Peyer's patch (tissue), 4 donors: Measurements from ENCODE around the gene PCDHGB1.

Source experiments
- POLR2A ChIP-seq, 2 donors: fragments of 450-650 bp; IDR thresholded peaks; one replicate each; pipeline ENCODE4 v1.5.1; 2017; ENCODE audit warnings: antibody characterized with exemption in 2 of 2, mild to moderate bottlenecking in 2 of 2, moderate library complexity in 2 of 2
- TF ChIP-seq, protein P1 (sequence below), 6 experiments: fragments of 450-650 bp in 4 of 6; fragments of 200-600 bp in 2 of 6; sonication (generic) in 1 of 6; IDR thresholded peaks; one replicate each; pipeline ENCODE4 v1.5.1; 2017 to 2019; ENCODE audit warnings: antibody characterized with exemption in 6 of 6, mild to moderate bottlenecking in 3 of 6, moderate library complexity in 1 of 6

DNA sequence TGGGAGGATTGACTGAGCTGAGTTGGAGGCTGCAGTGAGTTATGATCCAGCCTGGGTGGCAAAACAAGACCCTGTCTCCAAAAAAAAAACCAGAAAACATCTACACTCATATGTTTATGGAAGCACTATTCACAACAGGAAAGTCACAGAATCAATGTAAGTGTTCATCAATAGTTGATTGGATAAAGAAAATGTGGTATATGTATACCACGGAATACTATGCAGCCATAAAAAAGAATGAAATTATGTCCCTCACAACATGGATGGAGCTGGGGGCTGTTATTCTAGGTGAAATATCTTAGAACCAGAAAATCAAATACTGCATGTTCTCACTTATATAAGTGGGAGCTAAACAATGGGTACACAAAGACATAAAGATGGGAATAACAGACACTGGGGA, 43.3 kb upstream of the PCDHGB1 start:
- TF ChIP-seq, protein P1, sequence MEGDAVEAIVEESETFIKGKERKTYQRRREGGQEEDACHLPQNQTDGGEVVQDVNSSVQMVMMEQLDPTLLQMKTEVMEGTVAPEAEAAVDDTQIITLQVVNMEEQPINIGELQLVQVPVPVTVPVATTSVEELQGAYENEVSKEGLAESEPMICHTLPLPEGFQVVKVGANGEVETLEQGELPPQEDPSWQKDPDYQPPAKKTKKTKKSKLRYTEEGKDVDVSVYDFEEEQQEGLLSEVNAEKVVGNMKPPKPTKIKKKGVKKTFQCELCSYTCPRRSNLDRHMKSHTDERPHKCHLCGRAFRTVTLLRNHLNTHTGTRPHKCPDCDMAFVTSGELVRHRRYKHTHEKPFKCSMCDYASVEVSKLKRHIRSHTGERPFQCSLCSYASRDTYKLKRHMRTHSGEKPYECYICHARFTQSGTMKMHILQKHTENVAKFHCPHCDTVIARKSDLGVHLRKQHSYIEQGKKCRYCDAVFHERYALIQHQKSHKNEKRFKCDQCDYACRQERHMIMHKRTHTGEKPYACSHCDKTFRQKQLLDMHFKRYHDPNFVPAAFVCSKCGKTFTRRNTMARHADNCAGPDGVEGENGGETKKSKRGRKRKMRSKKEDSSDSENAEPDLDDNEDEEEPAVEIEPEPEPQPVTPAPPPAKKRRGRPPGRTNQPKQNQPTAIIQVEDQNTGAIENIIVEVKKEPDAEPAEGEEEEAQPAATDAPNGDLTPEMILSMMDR (IDR thresholded peaks at IDR 0.05): no peak
- TF ChIP-seq POLR2A (IDR thresholded peaks at IDR 0.05): no peak
